GM18505 (cell line): ENCODE results near the gene EIF1AX.

Source experiments
- ATAC-seq: cut with Tn5 transposase; IDR thresholded peaks from one replicate; pipeline ENCODE4 v1.9.1; 2021; ENCODE audit not compliant: unreplicated experiment
- POLR2A ChIP-seq: IDR thresholded peaks from 4 replicates; pipeline ENCODE4 v1.6.1; 2011; ENCODE audit warnings: borderline replicate concordance; ENCODE audit not compliant: insufficient read depth, insufficient read length; ENCODE audit errors: extremely low read depth

Gene EIF1AX

GRCh38 chrX:20116087-20116576 lies 25.5 kb downstream of the EIF1AX start:
- TF ChIP-seq POLR2A = no peak
- ATAC-seq = no peak

GRCh38 chrX:20112022-20112774 lies 29.4 kb downstream of the EIF1AX start:
- TF ChIP-seq POLR2A = no peak
- no peak for ATAC-seq

- ATAC-seq = no peak
- no peak for TF ChIP-seq POLR2A
Measured at GRCh38 chrX:20111271-20111670, 30.4 kb downstream of the EIF1AX start.

GRCh38 chrX:20101934-20102581 lies 39.6 kb downstream of the EIF1AX start:
- ATAC-seq = no peak
- no peak for TF ChIP-seq POLR2A

GRCh38 chrX:20091499-20091898 lies 50.1 kb downstream of the EIF1AX start:
- no peak for ATAC-seq
- no peak for TF ChIP-seq POLR2A

GRCh38 chrX:20089845-20090244 lies 51.8 kb downstream of the EIF1AX start:
- no peak for ATAC-seq
- TF ChIP-seq POLR2A = no peak

GRCh38 chrX:20080277-20080676 lies 61.4 kb downstream of the EIF1AX start:
- no peak for TF ChIP-seq POLR2A
- no peak for ATAC-seq
